ENCODE measurements around the gene RHOT2.
A peak's percentile ranks its signal among the peaks of the same experiment; 100 is the strongest.

Gene RHOT2

DNA sequence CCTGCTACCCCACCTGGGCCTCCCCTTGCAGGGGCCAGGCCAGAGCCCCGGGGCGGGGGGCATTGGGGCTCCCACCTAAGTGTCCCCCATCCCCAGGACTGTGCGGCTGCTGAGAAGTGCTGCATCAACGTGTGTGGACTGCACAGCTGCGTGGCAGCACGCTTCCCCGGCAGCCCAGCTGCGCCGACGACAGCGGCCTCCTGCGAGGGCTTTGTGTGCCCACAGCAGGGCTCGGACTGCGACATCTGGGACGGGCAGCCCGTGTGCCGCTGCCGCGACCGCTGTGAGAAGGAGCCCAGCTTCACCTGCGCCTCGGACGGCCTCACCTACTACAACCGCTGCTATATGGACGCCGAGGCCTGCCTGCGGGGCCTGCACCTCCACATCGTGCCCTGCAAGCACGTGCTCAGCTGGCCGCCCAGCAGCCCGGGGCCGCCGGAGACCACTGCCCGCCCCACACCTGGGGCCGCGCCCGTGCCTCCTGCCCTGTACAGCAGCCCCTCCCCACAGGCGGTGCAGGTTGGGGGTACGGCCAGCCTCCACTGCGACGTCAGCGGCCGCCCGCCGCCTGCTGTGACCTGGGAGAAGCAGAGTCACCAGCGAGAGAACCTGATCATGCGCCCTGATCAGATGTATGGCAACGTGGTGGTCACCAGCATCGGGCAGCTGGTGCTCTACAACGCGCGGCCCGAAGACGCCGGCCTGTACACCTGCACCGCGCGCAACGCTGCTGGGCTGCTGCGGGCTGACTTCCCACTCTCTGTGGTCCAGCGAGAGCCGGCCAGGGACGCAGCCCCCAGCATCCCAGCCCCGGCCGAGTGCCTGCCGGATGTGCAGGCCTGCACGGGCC, 35.2 kb upstream of the RHOT2 start:
- DNase-seq (ENCODE audit: low spot score): no peak

DNA sequence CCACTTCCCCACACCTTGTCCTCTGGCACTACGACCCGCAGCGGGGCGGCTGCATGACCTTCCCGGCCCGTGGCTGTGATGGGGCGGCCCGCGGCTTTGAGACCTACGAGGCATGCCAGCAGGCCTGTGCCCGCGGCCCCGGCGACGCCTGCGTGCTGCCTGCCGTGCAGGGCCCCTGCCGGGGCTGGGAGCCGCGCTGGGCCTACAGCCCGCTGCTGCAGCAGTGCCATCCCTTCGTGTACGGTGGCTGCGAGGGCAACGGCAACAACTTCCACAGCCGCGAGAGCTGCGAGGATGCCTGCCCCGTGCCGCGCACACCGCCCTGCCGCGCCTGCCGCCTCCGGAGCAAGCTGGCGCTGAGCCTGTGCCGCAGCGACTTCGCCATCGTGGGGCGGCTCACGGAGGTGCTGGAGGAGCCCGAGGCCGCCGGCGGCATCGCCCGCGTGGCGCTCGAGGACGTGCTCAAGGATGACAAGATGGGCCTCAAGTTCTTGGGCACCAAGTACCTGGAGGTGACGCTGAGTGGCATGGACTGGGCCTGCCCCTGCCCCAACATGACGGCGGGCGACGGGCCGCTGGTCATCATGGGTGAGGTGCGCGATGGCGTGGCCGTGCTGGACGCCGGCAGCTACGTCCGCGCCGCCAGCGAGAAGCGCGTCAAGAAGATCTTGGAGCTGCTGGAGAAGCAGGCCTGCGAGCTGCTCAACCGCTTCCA, 34.4 kb upstream of the RHOT2 start:
- no peak for DNase-seq (ENCODE audit: low spot score)

DNA sequence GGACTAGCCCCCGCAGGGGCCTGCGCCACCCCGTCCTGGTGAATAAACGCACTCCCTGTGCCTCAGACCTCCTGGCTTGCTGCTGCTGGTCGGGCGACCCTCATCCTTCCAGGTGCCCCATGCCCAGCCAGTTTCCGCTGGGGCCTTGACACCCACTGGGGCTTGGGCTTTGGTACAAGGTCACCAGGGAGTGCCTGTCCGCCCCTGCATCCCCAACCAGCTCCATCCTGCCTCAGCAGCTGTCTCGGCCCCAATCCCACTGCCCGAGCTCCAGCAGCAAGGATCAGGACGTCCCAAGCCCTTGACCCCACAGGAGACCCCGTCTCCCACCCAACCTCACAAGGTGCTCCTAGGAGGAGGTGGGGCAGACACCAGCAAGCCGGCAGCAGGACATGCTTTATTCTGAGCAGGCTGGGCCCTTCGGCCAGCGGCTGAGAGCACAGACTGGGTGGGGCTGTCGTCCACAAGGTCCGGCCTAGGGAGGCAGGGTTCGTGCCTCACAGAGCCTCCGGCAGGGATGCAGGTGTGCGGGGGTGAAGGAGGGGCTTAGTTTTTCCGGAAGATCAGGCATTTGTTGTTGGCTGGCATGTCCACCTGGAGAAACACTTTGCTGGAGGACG, 33.8 kb upstream of the RHOT2 start:
- no peak for DNase-seq (ENCODE audit: low spot score)

DNA sequence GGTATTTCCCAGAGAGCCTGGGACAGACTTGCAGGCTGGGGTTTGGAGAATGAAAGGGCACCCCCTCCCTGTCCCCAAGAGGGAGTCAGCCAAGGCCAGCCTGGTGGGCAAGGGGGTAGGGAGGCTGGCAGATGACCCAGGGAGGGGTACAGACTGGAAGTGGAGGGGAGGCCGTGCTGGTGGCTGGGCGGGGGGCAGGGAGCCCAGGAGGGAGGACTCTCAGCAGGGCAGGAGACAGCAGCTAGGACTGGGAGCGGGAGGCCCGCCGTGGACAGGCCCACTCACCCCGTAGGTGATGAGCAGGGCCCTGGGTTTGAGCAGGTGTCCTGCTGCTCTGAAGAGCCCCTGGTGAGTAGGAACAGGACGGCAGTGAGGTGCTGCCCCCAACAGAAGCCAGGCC, 32.9 kb upstream of the RHOT2 start:
- no peak for DNase-seq (ENCODE audit: low spot score)

DNA sequence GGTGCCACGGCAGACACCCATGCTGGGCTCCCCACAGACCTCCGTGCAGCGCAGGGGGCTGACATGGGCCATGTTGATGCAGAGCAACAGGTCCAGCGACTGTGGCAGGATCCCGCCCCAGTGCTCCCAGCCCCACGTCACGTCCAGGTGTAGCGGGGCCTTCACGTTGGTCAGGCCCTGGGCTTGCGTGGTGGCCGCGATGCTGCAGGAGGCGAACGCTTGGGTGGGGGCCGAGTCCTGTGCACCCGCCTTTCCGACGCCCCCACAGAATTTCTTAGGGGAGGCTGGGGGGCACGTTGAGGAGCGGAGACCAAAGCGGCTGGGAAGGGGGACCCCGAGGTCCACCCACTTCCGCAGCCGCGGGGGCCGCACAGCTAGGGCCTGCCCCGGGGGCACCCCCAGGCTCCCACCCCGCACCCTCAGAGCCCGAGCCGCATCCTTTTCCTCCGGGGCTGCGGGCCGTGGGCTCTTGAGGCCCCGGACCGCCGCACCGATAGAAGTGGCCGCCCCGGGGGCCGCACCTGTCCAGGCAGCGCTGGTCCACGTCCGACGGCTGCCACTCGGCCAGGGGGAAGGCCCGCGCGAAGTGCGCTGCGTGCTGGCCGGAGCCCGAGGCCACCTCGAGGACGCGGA, 32.2 kb upstream of the RHOT2 start:
- DNase-seq (ENCODE audit: low spot score): no peak

DNA sequence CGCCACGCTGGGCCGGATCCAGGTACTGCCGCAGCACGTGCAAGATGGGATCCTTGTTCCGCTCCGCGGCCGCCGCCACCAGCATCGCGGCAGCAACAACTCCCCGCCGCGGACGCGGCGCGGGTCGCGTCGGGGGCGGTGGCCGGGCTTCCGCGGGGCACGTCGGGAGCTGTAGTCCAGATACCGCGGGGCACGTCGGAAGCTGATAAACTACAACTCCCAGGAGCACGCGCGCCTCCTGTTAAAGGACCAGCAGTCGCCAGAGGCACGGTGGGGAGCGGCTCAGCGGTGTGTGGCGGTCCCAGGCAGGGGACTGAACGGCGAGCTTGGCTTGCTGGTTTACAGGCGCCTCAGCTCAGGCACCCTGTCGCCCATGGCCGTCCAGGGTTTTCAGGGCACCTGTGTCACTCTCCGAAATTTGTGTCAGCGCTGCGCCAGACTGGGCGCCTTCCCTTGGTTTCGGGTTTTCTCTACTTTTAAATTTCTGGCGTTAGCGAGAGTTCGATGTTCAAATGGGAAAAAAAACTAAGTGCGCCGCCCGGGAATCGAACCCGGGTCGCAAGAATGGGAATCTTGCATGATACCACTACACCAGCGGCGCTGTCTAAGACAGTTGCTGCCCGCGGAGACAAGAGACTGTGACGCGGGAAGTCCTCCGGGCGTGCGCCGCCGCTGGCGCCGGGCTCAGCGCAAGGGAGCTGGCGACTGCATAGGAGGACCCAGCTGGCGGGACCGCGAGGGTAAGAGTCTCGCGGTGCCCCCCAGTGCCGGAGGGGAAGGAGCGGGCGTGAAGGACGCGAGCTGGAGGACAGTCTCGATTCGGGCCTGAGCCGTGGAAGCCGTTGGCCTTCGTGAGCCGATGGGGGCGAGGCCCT, 31.5 kb upstream of the RHOT2 start, which contains the start of gene METTL26:
TSS of gene METTL26 (minus strand) at position 100 of the 875 bp plus-strand sequence. CDS start at position 85, 15 bp downstream.
- DNase-seq (ENCODE audit: low spot score): peak; percentile 94

DNA sequence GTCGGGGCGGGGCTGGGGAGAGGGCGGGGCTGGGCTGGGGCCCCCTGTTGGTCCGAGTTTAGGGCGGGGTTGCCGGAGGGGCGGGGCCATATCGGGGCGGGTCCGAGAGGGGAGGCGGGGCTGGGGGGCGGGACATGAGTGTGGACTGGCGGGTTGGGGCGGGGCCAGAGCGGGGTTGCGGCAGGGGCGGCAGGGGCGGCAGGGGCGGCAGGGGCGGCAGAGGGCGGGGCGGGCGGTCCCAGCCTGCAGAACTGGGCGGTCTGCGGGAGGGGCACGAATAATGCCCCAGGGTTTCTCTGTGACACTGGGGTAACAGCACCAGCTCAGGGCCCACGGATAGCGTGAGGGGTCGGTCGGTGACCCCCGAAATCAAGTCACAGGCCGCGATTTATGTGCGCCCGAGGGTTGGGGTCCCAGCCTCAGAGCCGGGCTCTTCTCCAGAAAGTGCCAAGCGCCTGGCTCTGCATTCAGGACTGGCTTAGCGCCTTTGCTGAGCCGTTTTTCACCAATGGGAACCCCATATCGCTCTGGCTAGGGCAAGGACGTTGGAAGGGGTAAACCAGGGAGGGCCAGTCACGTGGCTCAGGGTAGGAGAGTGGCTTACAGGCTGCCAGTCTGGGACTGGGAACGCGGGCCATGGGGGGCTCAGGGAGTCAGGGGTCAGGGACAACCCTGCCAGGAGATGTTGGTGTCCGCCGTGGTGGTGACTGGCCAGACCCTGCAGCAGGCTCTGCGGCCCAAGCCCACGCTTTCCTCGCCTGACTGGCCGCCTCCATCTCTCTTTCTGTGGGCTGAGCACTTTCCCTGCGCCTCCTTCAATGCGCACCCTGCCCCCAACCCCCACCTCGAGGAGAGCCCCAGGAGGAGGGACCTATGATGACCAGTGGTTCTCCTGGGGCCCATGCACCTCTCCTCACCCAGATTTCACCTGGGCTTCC, 30.6 kb upstream of the RHOT2 start:
- no peak for DNase-seq (ENCODE audit: low spot score)

DNA sequence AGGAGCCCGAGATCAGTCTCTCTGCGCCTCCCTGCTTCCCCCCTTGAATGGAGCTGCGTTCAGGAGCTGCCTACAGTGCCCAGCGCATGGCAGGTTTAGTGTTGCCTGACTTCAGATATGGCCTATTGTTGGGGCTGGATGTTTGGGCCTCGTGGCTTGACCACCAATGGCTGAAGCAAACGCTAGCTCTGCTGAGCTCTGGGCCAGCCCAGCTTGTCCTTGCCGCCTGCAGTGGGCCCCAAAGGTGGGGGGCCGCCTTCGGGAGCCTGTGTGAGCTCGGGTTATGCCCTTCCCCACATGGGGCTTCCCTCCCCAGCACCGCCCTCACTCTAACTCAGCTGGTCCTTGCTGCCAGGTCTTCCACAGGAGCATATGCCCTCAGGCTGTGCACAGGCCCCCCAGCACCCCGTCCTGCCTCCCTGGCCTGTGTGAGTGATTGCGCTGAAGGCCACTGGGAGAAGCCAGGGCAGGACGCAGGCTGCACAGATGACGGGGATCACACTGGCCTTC, 29.8 kb upstream of the RHOT2 start:
- DNase-seq (ENCODE audit: low spot score): no peak

DNA sequence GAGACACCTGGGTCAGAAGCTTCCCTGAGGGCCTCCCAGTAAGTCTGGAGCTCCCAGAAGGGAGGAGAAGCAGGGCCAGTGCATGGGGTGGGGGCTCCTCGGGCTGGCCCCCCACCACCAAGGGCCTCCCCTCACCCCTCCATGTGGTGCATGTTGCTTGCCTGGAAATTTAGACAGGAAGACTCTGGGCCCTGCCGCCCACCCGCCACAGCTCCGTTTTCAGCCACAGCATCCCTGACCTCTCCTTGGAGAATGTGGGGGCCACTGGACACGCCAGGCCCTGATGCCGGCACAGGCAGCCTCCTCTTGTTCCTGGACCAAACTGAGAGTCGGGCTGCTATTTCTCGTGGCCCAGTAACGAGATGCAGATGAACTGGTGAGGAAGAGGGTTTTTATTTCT, 29.1 kb upstream of the RHOT2 start:
- DNase-seq (ENCODE audit: low spot score): no peak

DNA sequence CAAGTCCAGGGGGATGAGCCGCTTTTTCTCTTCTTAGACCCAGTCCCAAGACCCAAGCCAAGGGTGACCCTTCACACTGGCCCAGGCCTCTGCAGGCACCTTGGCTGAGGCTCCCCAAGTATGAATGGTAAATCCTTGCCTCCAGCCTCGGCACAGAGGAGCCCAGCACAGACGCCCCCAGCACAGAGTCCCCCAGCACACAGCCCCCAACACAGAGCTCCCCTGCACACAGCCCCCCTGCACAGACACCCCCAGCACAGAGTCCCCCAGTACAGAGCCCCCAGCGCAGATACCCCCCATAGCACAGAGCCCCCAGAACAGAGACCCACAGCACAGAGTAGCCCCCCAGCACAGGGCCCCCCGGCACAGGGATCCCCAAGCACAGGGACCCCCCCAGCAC, 27.3 kb upstream of the RHOT2 start:
- no peak for DNase-seq (ENCODE audit: low spot score)

DNA sequence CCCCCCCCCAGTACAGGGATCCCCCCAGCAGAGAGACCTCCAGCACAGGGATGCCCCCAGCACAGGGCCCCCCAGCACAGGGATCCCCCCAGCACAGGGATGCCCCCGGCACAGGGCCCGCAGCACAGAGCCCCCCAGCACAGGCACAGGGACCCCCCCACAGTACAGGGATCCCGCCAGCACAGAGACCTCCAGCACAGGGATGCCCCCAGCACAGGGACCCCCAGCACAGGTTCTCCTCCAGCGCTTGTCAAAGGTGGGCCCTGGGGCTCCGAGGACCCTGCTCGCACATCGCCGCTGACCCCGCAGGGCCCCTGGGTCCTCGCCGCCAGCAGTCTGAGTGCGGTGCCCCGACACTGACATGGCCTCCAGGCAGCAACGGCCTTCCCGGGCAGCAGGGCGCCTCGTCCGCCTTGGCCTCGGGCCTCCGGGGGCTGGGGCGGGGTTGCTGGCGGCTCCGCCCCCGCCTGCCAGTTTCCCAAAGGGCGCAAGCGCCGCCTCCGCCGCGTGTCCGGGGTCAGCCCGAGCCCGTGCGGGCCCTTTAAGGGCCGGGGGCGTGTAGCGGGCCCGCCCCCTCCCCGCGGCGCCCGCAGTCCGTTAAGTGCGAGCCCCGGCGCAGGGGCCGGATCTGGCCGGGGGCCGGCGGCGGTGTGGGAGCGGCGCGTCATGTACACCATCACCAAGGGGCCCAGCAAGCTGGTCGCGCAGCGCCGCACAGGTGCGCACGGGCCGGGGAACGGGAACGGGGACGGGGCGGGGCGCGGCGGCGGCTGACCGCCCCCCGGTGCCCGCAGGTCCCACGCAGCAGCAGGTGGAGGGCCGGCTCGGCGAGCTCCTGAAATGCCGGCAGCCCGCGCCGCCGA, 26.4 kb upstream of the RHOT2 start, which contains the start of gene MCRIP2:
TSS of gene MCRIP2 (plus strand) at position 503 of the 863 bp plus-strand sequence. CDS start at position 667, 164 bp downstream.
- DNase-seq (ENCODE audit: low spot score): peak; percentile 60

DNA sequence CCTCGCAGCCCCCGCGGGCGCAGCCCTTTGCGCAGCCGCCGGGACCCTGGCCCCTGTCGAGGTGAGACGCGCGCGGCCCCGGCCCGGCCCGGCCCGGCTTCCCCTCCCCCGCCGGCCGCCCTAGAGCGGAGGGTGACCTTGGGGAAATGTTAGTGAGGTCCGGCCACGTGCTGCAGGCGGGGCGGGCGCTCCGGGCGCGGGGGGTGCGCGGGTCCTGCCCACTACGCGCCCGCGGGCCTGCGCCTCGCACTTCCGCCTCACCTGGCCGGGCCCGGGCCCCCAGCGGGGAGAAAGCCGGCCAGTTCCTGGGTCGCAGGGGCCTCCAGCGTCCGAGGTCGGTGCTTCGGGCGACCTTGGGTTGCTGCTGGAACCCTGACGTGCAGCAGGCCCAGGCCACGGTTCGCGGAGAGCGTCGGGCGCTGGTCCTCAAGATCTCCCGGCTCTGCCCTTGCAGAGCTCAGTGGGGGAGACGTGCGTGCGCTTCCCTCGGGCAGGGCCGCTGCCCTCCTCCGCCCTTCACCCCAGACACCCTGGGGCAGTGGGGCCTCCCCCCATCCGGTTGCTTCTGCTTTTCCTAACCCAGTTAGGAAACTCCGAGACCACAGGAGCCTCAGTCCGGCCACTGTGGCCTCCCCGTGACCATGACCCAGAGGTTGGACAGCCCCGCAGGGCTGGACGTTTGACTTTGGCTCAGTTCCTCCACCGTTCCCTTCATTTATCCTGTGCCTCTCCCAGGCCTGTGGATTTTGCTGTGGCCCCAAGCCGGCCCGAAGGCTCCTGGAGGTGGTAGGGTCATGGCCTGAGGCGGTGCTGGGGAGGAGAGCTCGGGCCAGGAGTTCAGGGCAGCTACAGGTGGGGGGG, 25.5 kb upstream of the RHOT2 start:
- no peak for DNase-seq (ENCODE audit: low spot score)

DNA sequence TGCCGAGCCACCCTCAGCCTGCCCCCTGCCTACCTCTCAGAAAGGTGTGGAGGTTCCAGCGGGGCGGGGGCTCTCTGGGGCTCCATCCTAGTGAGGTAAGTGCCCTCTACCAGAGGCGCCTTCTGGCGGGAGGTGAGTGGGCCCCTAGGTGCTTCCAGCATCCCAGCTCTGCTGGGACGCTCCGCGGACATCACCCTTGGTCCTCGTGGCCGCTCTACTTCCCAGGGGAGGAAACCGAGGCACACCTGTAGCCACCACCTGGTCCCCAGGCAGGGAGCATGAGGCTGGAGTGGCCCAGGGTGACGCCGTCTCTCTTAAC, 24.9 kb upstream of the RHOT2 start:
- DNase-seq (ENCODE audit: low spot score): no peak

DNA sequence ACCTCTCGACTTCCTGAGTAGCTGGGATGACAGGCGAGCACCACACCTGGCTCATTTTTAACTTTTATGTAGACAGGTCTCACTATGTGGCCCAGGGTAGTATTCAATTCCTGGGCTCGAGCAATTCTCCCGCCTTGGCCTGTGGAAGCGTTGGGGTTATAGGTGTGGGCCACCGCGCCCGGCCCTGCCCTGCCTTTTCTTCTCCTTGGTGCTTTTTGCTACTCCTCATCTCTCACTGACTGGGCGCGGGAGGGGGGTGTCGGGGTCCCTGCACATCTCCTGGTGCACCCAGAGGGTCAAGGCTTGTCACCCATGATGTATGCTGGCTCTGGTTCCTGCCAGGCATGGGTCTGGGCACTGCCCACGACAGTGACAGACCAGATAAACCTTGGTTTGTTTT, 23.4 kb upstream of the RHOT2 start:
- no peak for DNase-seq (ENCODE audit: low spot score)

DNA sequence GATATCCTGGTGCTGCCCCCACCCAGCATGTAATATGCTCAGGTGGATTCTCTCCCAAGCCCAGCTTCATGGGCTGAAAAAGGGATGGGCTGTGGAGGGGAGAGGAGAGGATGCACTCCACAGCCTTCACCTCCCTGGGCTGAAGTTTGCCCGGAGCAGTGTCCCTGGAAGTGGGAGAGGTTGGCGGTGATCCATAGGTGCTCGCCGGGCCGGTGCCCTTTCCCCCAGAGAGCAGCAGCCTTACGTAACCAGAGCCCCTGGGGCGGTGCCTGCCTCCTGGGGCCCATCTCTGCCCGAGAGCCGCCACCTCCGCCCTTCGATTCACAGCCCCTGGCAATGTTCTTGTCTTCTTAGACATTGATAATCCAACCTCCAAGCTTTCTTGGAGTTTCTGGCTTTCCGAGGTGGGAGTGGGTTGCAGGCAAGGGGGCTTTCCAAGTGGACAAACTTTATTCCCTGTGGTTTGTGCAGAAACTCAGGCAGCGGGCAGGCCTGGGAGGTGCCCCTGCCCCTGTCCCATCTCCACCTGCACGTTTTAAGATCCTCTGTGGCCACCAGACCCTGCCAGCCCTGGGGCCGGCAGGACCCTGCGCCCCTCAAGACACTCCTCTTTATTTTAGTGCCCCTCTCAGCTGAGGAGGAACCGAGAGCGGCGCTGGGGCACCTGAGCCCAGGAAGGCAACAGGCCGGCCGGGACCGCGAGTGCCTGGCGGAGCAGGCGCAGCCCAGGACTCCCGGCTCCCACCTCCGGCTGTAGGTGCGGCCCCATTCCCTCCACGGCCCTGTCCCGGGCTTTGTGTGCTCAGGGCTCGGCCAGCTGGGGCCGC, 21.9 kb upstream of the RHOT2 start:
- no peak for DNase-seq (ENCODE audit: low spot score)

DNA sequence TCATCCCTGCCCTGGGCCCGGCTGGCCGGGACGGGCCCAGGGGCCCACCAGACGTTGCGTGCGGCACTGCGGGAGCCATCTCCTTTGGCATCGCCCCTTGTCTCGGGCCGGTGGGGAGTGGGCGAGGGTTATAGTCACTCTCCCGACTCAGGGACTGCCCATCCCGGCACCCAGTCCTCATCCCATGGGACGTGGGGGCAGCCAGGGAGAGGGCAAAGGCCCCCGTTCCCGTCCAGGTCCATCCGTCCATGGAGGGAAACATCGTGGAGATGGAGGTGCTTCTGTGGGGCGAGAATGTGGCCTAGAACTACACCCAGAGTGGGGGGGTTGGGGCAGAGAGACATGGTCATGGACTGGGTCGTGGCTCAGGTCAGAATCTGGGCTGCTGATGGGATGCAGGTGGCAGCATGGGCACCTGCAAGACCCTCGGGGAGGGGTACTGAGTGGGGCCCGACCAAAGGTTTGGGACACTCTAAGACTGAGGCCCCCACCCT, 21.2 kb upstream of the RHOT2 start:
- no peak for DNase-seq (ENCODE audit: low spot score)

Measured in hematopoietic multipotent progenitor cell treated with erythropoietin and hydrocortisone succinate and interleukin-3 and kit ligand, for 17 days (in vitro differentiated cells).